HG03520 (cell line): ENCODE data around the gene CLDND2.
A peak's percentile ranks its signal among the peaks of the same experiment; 100 is the strongest.

Source experiments
- ATAC-seq: cut with Tn5 transposase; IDR thresholded peaks from one replicate; pipeline ENCODE4 v1.9.1; 2021; ENCODE audit warnings: mild to moderate bottlenecking, moderate library complexity; ENCODE audit not compliant: unreplicated experiment

The CLDND2 gene

GRCh38 chr19:51354742-51355148, 14.1 kb downstream of the CLDND2 start:
- no peak for ATAC-seq

- no peak for ATAC-seq
Observed at GRCh38 chr19:51354103-51354741, 14.6 kb downstream of the CLDND2 start.

- no peak for ATAC-seq
Observed at GRCh38 chr19:51352783-51353360, 15.9 kb downstream of the CLDND2 start.

- no peak for ATAC-seq
Observed at GRCh38 chr19:51351266-51351990, 17.4 kb downstream of the CLDND2 start.

DNA sequence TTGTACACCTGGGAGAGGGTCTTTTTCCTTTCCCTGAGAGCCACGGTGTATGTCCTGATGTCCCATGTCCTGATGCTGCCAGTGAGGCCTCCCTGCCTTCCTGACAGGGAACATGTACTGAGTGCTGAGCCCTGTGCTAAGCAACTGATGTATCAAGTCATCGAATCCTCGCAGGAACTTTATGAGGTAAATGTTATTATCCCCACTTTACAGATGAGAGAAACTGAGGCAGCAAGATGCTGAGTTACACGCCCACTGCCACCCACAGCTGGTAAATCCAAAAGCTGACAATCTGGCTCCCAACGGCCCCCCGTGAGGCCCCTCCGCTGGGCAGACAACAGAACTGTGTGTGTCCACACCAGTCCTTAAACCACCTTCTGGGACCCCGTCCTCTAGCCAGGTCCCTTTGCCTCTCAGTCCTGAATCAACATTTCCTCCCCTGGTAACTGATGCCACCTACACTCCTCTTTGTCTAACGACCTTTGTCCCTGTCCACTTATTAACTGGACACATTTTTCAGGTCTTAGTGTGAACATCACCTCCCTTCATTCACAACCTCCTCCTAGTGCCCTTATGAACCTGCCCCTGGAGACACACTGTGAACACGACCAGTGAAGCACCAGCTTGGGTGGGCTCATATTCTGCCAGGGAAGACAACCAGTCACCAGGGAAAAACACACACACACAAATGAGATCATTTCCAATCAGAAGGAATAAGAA, 21.4 kb downstream of the CLDND2 start:
- ATAC-seq = no peak

- no peak for ATAC-seq
Observed at GRCh38 chr19:51346742-51347141, 22.1 kb downstream of the CLDND2 start.

DNA sequence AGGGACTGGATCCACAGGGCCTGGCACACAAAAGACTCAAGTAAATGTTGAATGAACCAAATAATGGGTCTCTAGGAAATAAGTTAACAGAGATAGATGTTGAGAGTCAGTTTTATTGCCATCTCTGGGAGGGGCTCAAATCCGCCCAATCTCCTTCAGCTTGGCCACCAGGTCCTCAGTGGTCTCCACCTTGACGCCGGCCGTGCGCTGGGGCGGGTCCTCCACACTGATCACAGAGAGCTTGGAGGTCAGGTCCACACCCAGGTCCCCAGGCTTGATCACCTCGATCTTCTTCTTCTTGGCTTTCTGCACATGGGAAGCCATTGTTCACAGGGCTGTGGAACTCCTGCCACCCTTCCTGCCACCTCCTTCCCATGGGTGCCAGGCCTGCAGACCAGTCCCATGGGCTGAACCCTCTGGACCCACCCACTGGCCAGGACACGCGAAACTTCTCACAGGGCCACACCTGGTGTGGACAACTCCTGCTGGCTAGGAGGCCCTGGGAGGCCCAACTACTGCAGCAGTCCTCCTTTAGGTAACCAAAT, 23.7 kb downstream of the CLDND2 start:
- no peak for ATAC-seq

DNA sequence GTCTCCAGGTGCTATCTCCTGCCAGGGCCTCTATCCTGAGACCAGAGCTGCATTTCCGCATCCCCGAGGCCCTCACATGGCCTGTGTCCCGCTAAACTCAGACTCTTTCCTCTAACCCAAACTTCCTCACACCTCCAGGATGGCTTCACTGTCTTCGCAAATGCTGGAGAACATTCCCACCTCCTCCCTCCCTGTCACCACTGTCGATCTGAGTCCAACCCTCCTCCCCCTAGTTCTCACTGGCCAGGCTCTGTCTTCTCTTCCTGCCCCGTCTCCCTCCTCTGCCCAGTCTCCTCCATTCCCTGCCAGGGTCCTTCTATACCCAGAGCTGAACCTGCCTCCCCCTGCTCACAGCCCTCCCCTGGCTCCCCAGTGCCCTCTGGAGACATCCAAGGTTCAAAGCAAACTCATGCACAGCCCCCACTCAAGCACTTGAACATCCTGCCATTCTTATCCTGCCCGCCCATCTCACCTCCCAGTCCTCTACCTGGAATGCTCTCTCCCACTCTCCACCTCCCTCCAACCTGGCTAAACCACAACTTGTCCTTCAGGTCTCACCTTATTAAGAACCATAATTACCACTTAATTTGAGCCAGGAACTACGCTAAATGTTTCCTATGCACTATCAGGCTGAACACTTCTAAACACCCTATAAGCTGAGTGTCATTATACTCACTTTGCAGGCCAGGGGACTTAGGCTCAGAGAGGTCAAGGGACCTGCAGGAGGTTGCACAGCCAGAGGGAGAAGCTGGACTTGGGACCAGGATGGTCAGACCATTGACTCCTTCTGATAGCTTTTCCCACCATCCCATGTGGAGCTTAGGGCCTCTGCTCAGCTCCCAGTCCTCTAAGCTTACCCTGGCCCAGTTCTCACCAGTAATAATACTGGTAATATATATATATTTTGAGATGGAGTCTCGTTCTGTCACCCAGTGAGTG, 25.9 kb downstream of the CLDND2 start:
- no peak for ATAC-seq

DNA sequence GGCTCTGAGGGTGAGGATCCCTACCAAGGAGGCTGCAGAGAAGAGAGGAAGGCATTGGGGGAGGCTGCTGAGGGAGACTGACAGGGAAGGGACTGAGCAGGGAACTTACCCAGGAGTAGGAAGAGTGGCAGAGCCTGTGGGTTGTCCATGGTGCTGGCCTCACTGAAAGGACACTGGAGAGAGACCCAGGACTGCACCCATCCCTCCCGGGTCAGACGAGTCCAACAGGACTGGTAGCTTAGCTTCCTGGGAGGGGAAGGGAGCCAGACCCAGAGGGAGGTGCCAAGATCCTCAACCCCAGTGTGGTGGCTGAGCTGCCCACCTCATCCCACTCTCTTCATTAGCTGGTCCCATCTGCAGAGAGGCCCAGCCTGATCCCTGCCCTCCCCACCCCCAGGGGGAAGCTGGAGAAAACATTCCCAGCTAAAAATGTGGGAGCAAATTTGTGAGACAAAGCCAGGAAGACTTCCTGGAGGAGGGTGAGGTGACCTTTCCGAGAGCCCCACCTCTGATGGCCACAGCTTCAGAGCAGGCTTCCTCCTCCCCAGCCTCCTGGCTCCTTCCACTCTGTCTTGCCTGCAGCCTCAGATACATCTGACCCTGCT, 26.7 kb downstream of the CLDND2 start, which contains the start of gene VSIG10L:
Gene VSIG10L (minus strand): TSS at position 164 of the 605 bp plus-strand sequence. CDS start 15 bp downstream, at position 149.
- no peak for ATAC-seq

GRCh38 chr19:51341066-51341465, 27.7 kb downstream of the CLDND2 start:
- no peak for ATAC-seq

DNA sequence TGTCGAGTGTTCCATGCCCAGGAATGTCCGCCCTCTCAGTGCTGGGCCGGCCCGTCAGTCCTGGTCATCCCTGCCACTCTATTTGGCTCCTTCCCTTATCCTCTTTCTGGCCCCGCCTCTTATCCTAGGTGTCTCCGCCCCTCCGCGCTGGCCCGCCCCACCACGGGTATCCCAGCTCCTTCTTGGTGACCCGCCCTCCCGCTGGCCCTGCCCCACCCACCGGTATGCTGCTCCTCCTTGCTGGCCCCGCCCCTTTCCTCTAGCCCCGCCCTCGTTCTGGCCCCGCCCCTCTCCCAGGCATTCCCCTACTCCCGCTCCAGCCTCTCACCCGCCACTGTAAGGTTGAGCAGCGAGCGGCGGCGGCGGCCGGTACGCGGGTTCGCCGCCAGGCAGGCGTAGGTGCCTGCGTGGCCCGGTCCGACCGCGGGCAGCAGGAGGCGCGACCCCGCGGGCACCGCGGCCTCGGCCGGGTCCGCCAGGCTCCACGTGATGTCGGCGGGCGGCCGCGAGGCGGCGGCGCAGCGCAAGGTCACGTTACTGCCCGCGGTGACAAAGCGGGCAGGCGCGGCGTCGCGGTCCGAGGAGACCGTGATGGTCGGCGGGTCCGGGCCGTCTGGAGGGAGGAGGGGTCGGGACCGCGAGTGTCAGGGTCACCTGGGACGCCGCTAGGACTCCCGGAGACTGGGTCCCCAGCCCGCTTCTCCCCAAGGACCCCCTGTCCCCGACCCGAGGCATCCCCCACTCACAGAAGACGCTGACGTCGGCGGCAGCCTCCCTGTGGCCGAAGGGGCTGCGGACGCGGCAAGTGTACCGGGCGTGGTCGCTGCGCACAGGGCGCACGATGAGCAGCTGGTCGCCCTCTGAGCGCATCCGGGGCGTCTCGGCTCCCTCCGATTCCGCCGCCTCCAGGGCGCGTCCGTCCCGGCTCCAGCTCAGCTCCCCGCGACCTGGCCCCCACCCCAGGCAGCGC, 28.8 kb downstream of the CLDND2 start:
- ATAC-seq = peak; percentile 52

DNA sequence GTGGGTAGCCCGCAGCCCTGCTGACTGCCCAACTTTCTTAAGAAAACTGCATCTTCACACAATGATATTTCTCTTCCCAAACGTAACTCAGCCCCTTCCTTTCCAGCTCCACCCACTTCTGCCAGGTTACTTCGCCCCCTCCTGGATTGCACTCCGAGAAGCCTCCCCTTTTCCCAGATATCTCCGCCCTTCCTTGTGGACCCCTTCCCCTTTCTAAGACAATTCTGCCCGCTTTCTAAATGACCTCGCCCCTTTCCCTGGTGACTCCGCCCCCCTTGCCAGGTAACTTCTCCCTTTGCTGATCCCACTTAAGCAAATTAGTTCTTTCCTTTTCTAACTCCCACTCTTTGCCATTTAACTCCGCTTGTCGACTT, 29.5 kb downstream of the CLDND2 start:
- peak; percentile 2 for ATAC-seq

DNA sequence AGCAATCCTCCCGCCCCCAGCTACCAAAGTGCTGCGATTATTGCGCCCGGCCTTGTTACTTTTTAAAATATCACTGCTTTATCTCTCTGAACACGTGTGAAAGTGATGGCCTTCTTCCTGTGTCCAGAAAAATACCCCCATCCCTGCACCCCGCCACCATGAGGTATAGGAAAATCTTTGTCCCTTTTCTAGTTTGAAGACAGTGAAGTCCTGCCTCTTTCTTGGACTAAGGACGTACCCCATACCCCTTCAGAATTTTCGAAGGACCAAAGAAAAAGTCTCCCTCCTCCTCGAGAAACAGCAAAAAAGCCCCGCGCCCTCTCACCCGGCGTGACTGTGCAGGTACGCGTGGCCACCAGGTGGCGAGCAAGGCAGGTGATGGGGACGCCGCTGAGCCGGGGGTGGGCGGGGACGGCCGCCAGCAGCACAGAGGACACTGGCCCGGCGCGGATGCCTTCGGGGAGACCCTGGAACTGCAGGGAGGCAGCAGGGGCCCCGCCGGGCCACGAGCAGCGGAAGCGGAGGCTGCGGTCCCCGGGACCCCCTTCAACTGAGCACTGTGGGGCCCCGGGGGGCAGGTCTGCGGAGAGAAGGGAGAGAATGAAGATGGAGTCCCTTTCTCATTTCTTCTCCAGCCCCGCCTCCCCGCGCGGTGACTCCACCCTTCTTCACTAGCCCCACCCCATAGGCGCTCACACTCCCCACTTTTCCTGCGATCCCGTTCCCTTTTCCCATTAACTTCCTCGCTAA, 30.1 kb downstream of the CLDND2 start:
- peak; percentile 64 for ATAC-seq

GRCh38 chr19:51337861-51338562, 30.8 kb downstream of the CLDND2 start:
- ATAC-seq = no peak

DNA sequence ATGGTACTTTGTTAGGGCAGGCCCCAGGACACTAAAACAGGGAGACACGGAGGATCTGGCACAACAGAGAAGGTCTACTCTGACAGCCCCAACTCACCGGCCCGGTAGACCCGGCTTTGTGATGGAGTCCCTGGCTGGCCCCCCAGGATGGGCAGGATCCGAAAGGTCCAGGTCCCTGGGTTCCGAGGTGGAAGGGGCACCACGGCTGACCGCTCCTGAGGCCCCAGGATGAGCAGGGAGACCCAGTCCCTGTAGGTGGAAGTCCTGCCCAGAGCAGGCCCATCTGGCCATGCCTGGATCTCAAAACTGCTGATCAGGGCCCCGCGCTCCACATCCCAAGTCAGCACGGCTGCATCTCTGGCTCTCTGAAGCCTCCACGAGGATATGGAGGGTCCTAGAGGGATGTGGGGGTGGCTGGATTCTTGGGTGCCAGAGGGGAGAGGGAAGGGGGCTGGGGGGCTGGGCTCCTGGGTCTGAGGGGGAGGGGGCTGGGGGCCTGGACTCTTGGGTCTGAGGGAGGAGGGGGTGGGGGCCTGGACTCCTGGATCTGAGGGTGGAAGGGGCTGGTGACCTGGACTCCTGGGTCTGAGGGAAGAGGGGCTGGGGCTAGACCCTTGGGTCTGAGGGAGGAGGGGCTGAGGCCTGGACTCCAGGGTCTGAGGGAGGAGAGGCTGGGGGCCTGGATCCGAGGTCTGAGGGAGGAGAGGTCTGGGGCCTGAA, 31.5 kb downstream of the CLDND2 start:
- no peak for ATAC-seq

- no peak for ATAC-seq
Observed at GRCh38 chr19:51333836-51334460, 34.9 kb downstream of the CLDND2 start.
